ENCODE data around the gene ZFAND6.
"Not testable (repeated sequence)": the region's sequence is repeated elsewhere in the genome, so short reads cannot be mapped to it uniquely, and the experiment has no call there.

The ZFAND6 gene

GRCh38 chr15:80019168-80019745 is 40.2 kb upstream of the ZFAND6 start:
- H3K36me3 ChIP-seq (ENCODE audit: control insufficient read depth in 5 of 5, insufficient read depth in 5 of 5, low read length in 5 of 5) = no peaks in the 10 kb centered on the region
- peaks cover 0 to 13% (median 0%) of the 10 kb centered on the region in 5 donors for H3K4me1 ChIP-seq (ENCODE audit: control insufficient read depth in 5 of 5, insufficient read depth in 5 of 5, low read length in 5 of 5)
- no peak overlapping the region for H3K9ac ChIP-seq (ENCODE audit: low read length in 5 of 5)
- no peak overlapping the region for H3K4me3 ChIP-seq (ENCODE audit: low read depth in 1 of 5, low read length in 5 of 5)
- peaks cover 0 to 4% (median 0%) of the 10 kb centered on the region in 5 donors for H3K9me3 ChIP-seq (ENCODE audit: control insufficient read depth in 5 of 5, low read length in 5 of 5)
- H3K27ac ChIP-seq (ENCODE audit: low read depth, low read length) = no peak overlapping the region
- peaks cover 0 to 3% (median 0%) of the 10 kb centered on the region in 5 donors for H3K27me3 ChIP-seq (ENCODE audit: control insufficient read depth in 5 of 5, insufficient read depth in 4 of 5, low read length in 5 of 5)

GRCh38 chr15:80020149-80020548 is 39.3 kb upstream of the ZFAND6 start:
- H3K9ac ChIP-seq (ENCODE audit: low read length in 5 of 5); H3K4me3 ChIP-seq (ENCODE audit: low read depth in 1 of 5, low read length in 5 of 5); H3K9me3 ChIP-seq (ENCODE audit: control insufficient read depth in 5 of 5, low read length in 5 of 5); H3K36me3 ChIP-seq (ENCODE audit: control insufficient read depth in 5 of 5, insufficient read depth in 5 of 5, low read length in 5 of 5); H3K27me3 ChIP-seq (ENCODE audit: control insufficient read depth in 5 of 5, insufficient read depth in 4 of 5, low read length in 5 of 5); H3K27ac ChIP-seq (ENCODE audit: low read depth, low read length): not testable (repeated sequence)
- peaks cover 0 to 13% (median 0%) of the 10 kb centered on the region in 5 donors for H3K4me1 ChIP-seq (ENCODE audit: control insufficient read depth in 5 of 5, insufficient read depth in 5 of 5, low read length in 5 of 5)

- no peak overlapping the region for H3K27ac ChIP-seq (ENCODE audit: low read depth, low read length)
- no peaks in the 10 kb centered on the region for H3K36me3 ChIP-seq (ENCODE audit: control insufficient read depth in 5 of 5, insufficient read depth in 5 of 5, low read length in 5 of 5)
- H3K9ac ChIP-seq (ENCODE audit: low read length in 5 of 5) = no peak overlapping the region
- no peak overlapping the region for H3K4me3 ChIP-seq (ENCODE audit: low read depth in 1 of 5, low read length in 5 of 5)
- H3K4me1 ChIP-seq (ENCODE audit: control insufficient read depth in 5 of 5, insufficient read depth in 5 of 5, low read length in 5 of 5) = peaks cover 0 to 13% (median 0%) of the 10 kb centered on the region in 5 donors
- H3K27me3 ChIP-seq (ENCODE audit: control insufficient read depth in 5 of 5, insufficient read depth in 4 of 5, low read length in 5 of 5) = peaks cover 0 to 3% (median 0%) of the 10 kb centered on the region in 5 donors
- H3K9me3 ChIP-seq (ENCODE audit: control insufficient read depth in 5 of 5, low read length in 5 of 5) = no peaks in the 10 kb centered on the region
Observed at GRCh38 chr15:80020731-80021130, 38.7 kb upstream of the ZFAND6 start.

GRCh38 chr15:80026310-80026709 is 33.2 kb upstream of the ZFAND6 start:
- Histone ChIP-seq H3K36me3 (ENCODE audit: control insufficient read depth in 5 of 5, insufficient read depth in 5 of 5, low read length in 5 of 5) (no peaks in the 10 kb centered on the region), H3K9ac (ENCODE audit: low read length in 5 of 5) (no peak overlapping the region), H3K27ac (ENCODE audit: low read depth, low read length) (no peak overlapping the region), H3K4me1 (ENCODE audit: control insufficient read depth in 5 of 5, insufficient read depth in 5 of 5, low read length in 5 of 5) (peaks cover 0 to 13% (median 0%) of the 10 kb centered on the region in 5 donors), H3K4me3 (ENCODE audit: low read depth in 1 of 5, low read length in 5 of 5) (no peak overlapping the region), H3K27me3 (ENCODE audit: control insufficient read depth in 5 of 5, insufficient read depth in 4 of 5, low read length in 5 of 5) (peaks cover 0 to 3% (median 0%) of the 10 kb centered on the region in 5 donors), H3K9me3 (ENCODE audit: control insufficient read depth in 5 of 5, low read length in 5 of 5) (no peaks in the 10 kb centered on the region)

- Histone ChIP-seq H3K9ac (ENCODE audit: low read length in 5 of 5) (no peak overlapping the region), H3K4me1 (ENCODE audit: control insufficient read depth in 5 of 5, insufficient read depth in 5 of 5, low read length in 5 of 5) (peaks cover 0 to 13% (median 0%) of the 10 kb centered on the region in 5 donors), H3K4me3 (ENCODE audit: low read depth in 1 of 5, low read length in 5 of 5) (no peak overlapping the region), H3K27ac (ENCODE audit: low read depth, low read length) (no peak overlapping the region), H3K36me3 (ENCODE audit: control insufficient read depth in 5 of 5, insufficient read depth in 5 of 5, low read length in 5 of 5) (no peaks in the 10 kb centered on the region), H3K27me3 (ENCODE audit: control insufficient read depth in 5 of 5, insufficient read depth in 4 of 5, low read length in 5 of 5) (peaks cover 0 to 3% (median 0%) of the 10 kb centered on the region in 5 donors), H3K9me3 (ENCODE audit: control insufficient read depth in 5 of 5, low read length in 5 of 5) (no peaks in the 10 kb centered on the region)
Observed at GRCh38 chr15:80026754-80027153, 32.7 kb upstream of the ZFAND6 start.

GRCh38 chr15:80028937-80029336 is 30.5 kb upstream of the ZFAND6 start:
- H3K4me3 ChIP-seq (ENCODE audit: low read depth in 1 of 5, low read length in 5 of 5) = no peak overlapping the region
- no peaks in the 10 kb centered on the region for H3K27me3 ChIP-seq (ENCODE audit: control insufficient read depth in 5 of 5, insufficient read depth in 4 of 5, low read length in 5 of 5)
- peaks cover 0 to 13% (median 1%) of the 10 kb centered on the region in 5 donors for H3K4me1 ChIP-seq (ENCODE audit: control insufficient read depth in 5 of 5, insufficient read depth in 5 of 5, low read length in 5 of 5)
- H3K9ac ChIP-seq (ENCODE audit: low read length in 5 of 5) = no peak overlapping the region
- no peak overlapping the region for H3K27ac ChIP-seq (ENCODE audit: low read depth, low read length)
- no peaks in the 10 kb centered on the region for H3K9me3 ChIP-seq (ENCODE audit: control insufficient read depth in 5 of 5, low read length in 5 of 5)
- no peaks in the 10 kb centered on the region for H3K36me3 ChIP-seq (ENCODE audit: control insufficient read depth in 5 of 5, insufficient read depth in 5 of 5, low read length in 5 of 5)

- Histone ChIP-seq H3K4me1 (ENCODE audit: control insufficient read depth in 5 of 5, insufficient read depth in 5 of 5, low read length in 5 of 5) (peaks cover 0 to 13% (median 1%) of the 10 kb centered on the region in 5 donors), H3K9ac (ENCODE audit: low read length in 5 of 5) (no peak overlapping the region), H3K4me3 (ENCODE audit: low read depth in 1 of 5, low read length in 5 of 5) (no peak overlapping the region), H3K27ac (ENCODE audit: low read depth, low read length) (no peak overlapping the region), H3K36me3 (ENCODE audit: control insufficient read depth in 5 of 5, insufficient read depth in 5 of 5, low read length in 5 of 5) (no peaks in the 10 kb centered on the region), H3K9me3 (ENCODE audit: control insufficient read depth in 5 of 5, low read length in 5 of 5) (no peaks in the 10 kb centered on the region), H3K27me3 (ENCODE audit: control insufficient read depth in 5 of 5, insufficient read depth in 4 of 5, low read length in 5 of 5) (peaks cover 0 to 7% (median 0%) of the 10 kb centered on the region in 5 donors)
Observed at GRCh38 chr15:80031841-80032240, 27.6 kb upstream of the ZFAND6 start.

- Histone ChIP-seq H3K27me3 (ENCODE audit: control insufficient read depth in 5 of 5, insufficient read depth in 4 of 5, low read length in 5 of 5) (peaks cover 0 to 7% (median 0%) of the 10 kb centered on the region in 5 donors), H3K9me3 (ENCODE audit: control insufficient read depth in 5 of 5, low read length in 5 of 5) (no peaks in the 10 kb centered on the region), H3K36me3 (ENCODE audit: control insufficient read depth in 5 of 5, insufficient read depth in 5 of 5, low read length in 5 of 5) (no peaks in the 10 kb centered on the region), H3K9ac (ENCODE audit: low read length in 5 of 5) (no peak overlapping the region), H3K4me1 (ENCODE audit: control insufficient read depth in 5 of 5, insufficient read depth in 5 of 5, low read length in 5 of 5) (peaks cover 0 to 13% (median 1%) of the 10 kb centered on the region in 5 donors), H3K4me3 (ENCODE audit: low read depth in 1 of 5, low read length in 5 of 5) (no peak overlapping the region), H3K27ac (ENCODE audit: low read depth, low read length) (no peak overlapping the region)
Observed at GRCh38 chr15:80034629-80035028, 24.8 kb upstream of the ZFAND6 start.

- Histone ChIP-seq H3K4me1 (ENCODE audit: control insufficient read depth in 5 of 5, insufficient read depth in 5 of 5, low read length in 5 of 5) (peaks cover 0 to 13% (median 1%) of the 10 kb centered on the region in 5 donors), H3K9me3 (ENCODE audit: control insufficient read depth in 5 of 5, low read length in 5 of 5) (no peaks in the 10 kb centered on the region)
Observed at GRCh38 chr15:80036071-80036470, 23.4 kb upstream of the ZFAND6 start.

GRCh38 chr15:80041494-80042253 is 17.8 kb upstream of the ZFAND6 start:
- Histone ChIP-seq H3K9me3 (ENCODE audit: control insufficient read depth in 5 of 5, low read length in 5 of 5) (no peaks in the 10 kb centered on the region), H3K4me1 (ENCODE audit: control insufficient read depth in 5 of 5, insufficient read depth in 5 of 5, low read length in 5 of 5) (no peaks in the 10 kb centered on the region), H3K27me3 (ENCODE audit: control insufficient read depth in 5 of 5, insufficient read depth in 4 of 5, low read length in 5 of 5) (no peaks in the 10 kb centered on the region), H3K27ac (ENCODE audit: low read depth, low read length) (no peak overlapping the region), H3K4me3 (ENCODE audit: low read depth in 1 of 5, low read length in 5 of 5) (no peak overlapping the region), H3K36me3 (ENCODE audit: control insufficient read depth in 5 of 5, insufficient read depth in 5 of 5, low read length in 5 of 5) (no peaks in the 10 kb centered on the region), H3K9ac (ENCODE audit: low read length in 5 of 5) (no peak overlapping the region)

More at GRCh38 chr15:80036071-80036470, 23.4 kb upstream of the ZFAND6 start:
- Histone ChIP-seq H3K27me3 (ENCODE audit: control insufficient read depth in 5 of 5, insufficient read depth in 4 of 5, low read length in 5 of 5) (peaks cover 0 to 7% (median 0%) of the 10 kb centered on the region in 5 donors), H3K36me3 (ENCODE audit: control insufficient read depth in 5 of 5, insufficient read depth in 5 of 5, low read length in 5 of 5) (no peaks in the 10 kb centered on the region), H3K9ac (ENCODE audit: low read length in 5 of 5) (no peak overlapping the region), H3K4me3 (ENCODE audit: low read depth in 1 of 5, low read length in 5 of 5) (no peak overlapping the region), H3K27ac (ENCODE audit: low read depth, low read length) (no peak overlapping the region)
